Neutrophil (primary cell): ENCODE measurements around the gene NAT9.

Source experiments
- H3K27ac ChIP-seq: fragments of 200-600 bp; sonication (generic); 2 replicates; pipeline ENCODE4 v1.5.1; 2016; ENCODE audit warnings: mild to moderate bottlenecking, moderate library complexity
- H3K27me3 ChIP-seq: fragments of 200-600 bp; sonication (generic); 2 replicates; pipeline ENCODE4 v1.6.0; 2016; ENCODE audit warnings: mild to moderate bottlenecking
- H3K36me3 ChIP-seq: fragments of 200-600 bp; sonication (generic); 2 replicates; pipeline ENCODE4 v1.5.1; 2017
- H3K4me1 ChIP-seq, 2 experiments: fragments of 200-600 bp in 1 of 2; sonication (generic) in 1 of 2; 1 replicate in 1 of 2; 2 replicates in 1 of 2; pipeline versions ENCODE4 v1.5.1 to v1.6.1; 2013 to 2016; ENCODE audit warnings: low read depth in 1 of 2, low read length in 1 of 2, mild to moderate bottlenecking in 1 of 2, moderate library complexity in 1 of 2; ENCODE audit not compliant: control insufficient read depth in 1 of 2, insufficient read depth in 1 of 2
- H3K4me3 ChIP-seq, 2 experiments: fragments of 200-600 bp in 1 of 2; sonication (generic) in 1 of 2; 1 replicate in 1 of 2; 2 replicates in 1 of 2; pipeline ENCODE4 v1.5.1; 2013 to 2016; ENCODE audit warnings: low read depth in 1 of 2, low read length in 1 of 2, mild to moderate bottlenecking in 1 of 2, moderate library complexity in 1 of 2
- H3K9me3 ChIP-seq: fragments of 200-600 bp; sonication (generic); 2 replicates; pipeline ENCODE4 v1.5.1; 2016
- CTCF ChIP-seq: fragments of 200-600 bp; sonication (generic); IDR thresholded peaks from 2 replicates; pipeline ENCODE4 v1.5.1; 2016; ENCODE audit warnings: antibody characterized with exemption

The NAT9 gene

GRCh38 chr17:74750039-74750326 is 26.2 kb downstream of the NAT9 start:
- no peak for TF ChIP-seq CTCF
- H3K36me3 ChIP-seq: peaks cover 26% of the 10 kb centered on the region
- no peaks in the 10 kb centered on the region for H3K27me3 ChIP-seq
- H3K4me1 ChIP-seq: peaks cover 76 to 80% of the 10 kb centered on the region in 2 experiments
- H3K4me3 ChIP-seq: peak overlapping the region; percentile 98 to 99
- peak overlapping the region; percentile 92 for H3K27ac ChIP-seq
- no peaks in the 10 kb centered on the region for H3K9me3 ChIP-seq

GRCh38 chr17:74749279-74750038 is 26.7 kb downstream of the NAT9 start:
- peaks cover 76 to 80% of the 10 kb centered on the region in 2 experiments for H3K4me1 ChIP-seq
- no peak for TF ChIP-seq CTCF
- no peaks in the 10 kb centered on the region for H3K9me3 ChIP-seq
- H3K36me3 ChIP-seq: peaks cover 24% of the 10 kb centered on the region
- peak overlapping the region; percentile 92 for H3K27ac ChIP-seq
- H3K27me3 ChIP-seq: no peaks in the 10 kb centered on the region
- peak overlapping the region; percentile 98 to 99 for H3K4me3 ChIP-seq

GRCh38 chr17:74748529-74749278 is 27.4 kb downstream of the NAT9 start, which contains the start of gene NHERF1:
Gene NHERF1 (plus strand): TSS chr17:74748628. CDS start chr17:74748847, 219 bp downstream.
- no peaks in the 10 kb centered on the region for H3K9me3 ChIP-seq
- H3K4me3 ChIP-seq: peak within 1 kb of the TSS; percentile 98 to 99
- H3K27ac ChIP-seq: peak within 1 kb of the TSS; percentile 92
- peaks cover 28% of the 10 kb centered on the region for H3K36me3 ChIP-seq
- TF ChIP-seq CTCF: no peak
- no peaks in the 10 kb centered on the region for H3K27me3 ChIP-seq
- peaks cover 80 to 85% of the 10 kb centered on the region in 2 experiments for H3K4me1 ChIP-seq

GRCh38 chr17:74748279-74748528 is 27.9 kb downstream of the NAT9 start:
- Histone ChIP-seq H3K4me1 (peaks cover 80 to 85% of the 10 kb centered on the region in 2 experiments), H3K27ac (peak overlapping the region; percentile 92), H3K36me3 (peaks cover 30% of the 10 kb centered on the region), H3K27me3 (no peaks in the 10 kb centered on the region), H3K9me3 (no peaks in the 10 kb centered on the region), H3K4me3 (peak overlapping the region; percentile 98 to 99)
- peak; percentile 85 for TF ChIP-seq CTCF

- Histone ChIP-seq H3K4me3 (peak overlapping the region; percentile 98 to 99), H3K9me3 (no peaks in the 10 kb centered on the region), H3K36me3 (peaks cover 34% of the 10 kb centered on the region), H3K4me1 (peaks cover 80 to 85% of the 10 kb centered on the region in 2 experiments), H3K27me3 (no peaks in the 10 kb centered on the region), H3K27ac (peak overlapping the region; percentile 92)
- TF ChIP-seq CTCF: no peak
Measured at GRCh38 chr17:74746922-74747321, 29.2 kb downstream of the NAT9 start.
